Fibroblast of upper back skin (primary cell): ENCODE data around the gene AP3S2.
"Not testable (repeated sequence)": the region's sequence is repeated elsewhere in the genome, so short reads cannot be mapped to it uniquely, and the experiment has no call there.

Experiments used
- DNase-seq: peaks from one replicate; pipeline ENCODE4 v3.0.0-alpha.2; 2013

Gene AP3S2

GRCh38 chr15:89903015-89903857 is 9.4 kb upstream of the AP3S2 start:
- DNase-seq: no peak

- no peak for DNase-seq
Measured at GRCh38 chr15:89900849-89901248, 7.1 kb upstream of the AP3S2 start.

DNA sequence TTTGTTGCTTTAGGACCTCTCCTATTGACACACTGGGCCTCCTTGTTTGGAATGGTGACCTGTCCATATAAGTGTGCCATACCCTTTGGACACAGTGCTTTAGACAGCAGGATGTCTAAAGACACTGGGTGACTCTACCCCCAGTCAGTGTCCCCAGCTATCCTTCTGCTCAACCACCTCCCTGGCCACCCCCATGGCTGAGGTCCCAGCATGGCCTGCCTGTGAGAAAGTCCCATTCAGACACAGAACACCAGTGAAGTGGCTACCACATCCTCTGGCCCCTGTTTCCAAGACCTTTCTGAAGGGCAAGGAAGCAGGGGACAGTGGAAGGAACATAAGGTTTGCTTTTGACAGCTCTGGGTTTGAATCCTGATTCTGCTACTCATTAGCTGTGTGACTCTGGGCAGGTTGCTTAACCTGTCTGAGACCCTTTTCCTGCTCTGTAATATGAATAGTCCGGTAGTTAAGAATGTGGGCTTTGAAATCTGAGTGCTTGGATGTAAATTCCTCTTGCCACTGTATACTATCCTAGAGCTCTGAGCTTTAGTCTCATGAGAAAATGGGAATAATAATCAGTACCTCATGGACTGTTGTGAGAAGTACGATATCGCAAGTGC is 6.3 kb upstream of the AP3S2 start:
- DNase-seq: no peak

GRCh38 chr15:89899295-89899945 is 5.6 kb upstream of the AP3S2 start:
- DNase-seq: no peak

- DNase-seq: peak; percentile 45
Measured at GRCh38 chr15:89898614-89899294, 5.0 kb upstream of the AP3S2 start.

DNA sequence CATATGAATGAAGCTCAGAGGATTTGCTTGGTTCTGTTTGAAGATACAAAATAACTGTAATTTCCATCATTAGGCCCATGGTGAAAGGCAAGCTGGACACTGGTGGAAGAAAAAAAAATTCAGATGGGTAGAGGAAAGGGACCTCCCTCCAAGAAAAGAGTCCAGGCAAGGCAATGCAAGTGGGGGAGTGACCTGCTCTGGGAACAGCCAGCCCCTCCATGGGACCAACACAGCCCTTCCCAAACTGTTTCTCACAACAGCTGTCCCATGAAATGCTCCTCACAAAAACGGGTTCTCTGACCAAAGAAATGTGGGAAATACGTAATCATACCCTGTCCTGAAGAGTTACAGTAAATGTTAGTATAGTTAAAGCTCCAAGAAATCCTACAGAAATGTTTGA is 4.4 kb upstream of the AP3S2 start:
- no peak for DNase-seq

- DNase-seq: no peak
Measured at GRCh38 chr15:89893027-89893426, 767 bp downstream of the AP3S2 start.

DNA sequence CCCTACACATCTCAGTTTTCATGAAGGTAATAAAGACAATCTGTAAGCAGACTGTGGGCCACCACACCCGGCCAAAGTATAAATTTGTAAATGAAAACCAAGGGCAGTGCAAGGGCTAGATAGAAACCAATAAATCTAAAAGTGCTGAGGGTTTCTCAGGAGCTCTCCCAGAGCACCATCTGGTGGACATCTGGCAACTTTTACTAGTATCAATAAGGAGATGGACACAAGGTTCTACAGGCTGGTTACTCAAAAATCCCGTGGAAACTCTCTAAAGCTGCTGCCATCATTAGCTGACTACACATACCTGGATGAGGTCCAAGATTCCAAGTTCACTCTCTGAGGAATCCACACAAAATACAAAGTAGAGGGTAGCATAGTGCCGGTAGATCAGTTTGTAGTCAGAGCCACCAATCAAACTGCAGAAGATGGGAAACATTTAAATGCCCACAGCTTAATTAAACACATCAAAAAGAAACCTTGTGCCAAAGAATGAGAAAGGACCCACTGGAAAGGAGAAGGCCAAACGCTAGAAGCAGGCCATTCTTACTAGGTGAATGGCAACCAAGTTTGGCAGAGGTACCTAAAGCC is 5.5 kb downstream of the AP3S2 start:
- peak; percentile 80 for DNase-seq

GRCh38 chr15:89885611-89886010 is 8.2 kb downstream of the AP3S2 start:
- no peak for DNase-seq

DNA sequence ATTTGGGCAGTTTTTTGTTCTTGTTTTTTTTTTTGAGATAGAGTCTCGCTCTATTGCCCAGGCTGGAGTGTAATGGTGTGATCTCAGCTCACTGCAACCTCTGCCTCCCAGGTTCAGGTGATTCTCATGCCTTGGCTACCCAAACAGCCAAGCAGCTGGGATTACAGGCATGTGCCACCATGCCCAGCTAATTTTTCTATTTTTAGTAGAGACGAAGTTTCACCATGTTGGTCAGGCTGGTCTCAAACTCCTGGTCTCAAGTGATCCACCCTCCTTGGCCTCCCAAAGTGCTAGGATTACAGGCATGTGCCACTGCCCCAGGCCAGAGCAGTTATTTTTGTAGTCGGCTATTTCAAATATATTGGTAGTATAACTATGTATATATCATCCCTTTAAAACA is 8.6 kb downstream of the AP3S2 start:
- not testable (repeated sequence) for DNase-seq

- DNase-seq: no peak
Measured at GRCh38 chr15:89883518-89883917, 10.3 kb downstream of the AP3S2 start.

DNA sequence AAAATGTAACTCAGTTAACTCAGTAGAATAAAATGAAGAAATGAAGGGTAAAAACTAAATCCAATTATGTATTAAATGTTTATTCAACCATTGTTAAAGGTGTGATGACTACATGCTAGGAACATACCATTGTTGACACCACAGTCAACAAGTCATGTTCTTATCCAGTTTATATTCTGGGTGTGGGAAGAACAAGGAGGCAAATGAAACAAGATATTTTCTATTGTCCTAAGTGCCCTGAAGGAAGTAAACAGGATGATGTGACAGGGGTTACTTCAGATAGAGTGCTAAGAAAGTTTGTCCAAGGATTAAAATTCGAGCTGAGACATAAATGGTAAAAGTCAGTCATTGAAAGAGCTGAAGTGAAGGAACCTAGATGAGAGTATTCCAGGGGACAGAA is 13.1 kb downstream of the AP3S2 start:
- DNase-seq: no peak

GRCh38 chr15:89878323-89878722 is 15.5 kb downstream of the AP3S2 start:
- no peak for DNase-seq

DNA sequence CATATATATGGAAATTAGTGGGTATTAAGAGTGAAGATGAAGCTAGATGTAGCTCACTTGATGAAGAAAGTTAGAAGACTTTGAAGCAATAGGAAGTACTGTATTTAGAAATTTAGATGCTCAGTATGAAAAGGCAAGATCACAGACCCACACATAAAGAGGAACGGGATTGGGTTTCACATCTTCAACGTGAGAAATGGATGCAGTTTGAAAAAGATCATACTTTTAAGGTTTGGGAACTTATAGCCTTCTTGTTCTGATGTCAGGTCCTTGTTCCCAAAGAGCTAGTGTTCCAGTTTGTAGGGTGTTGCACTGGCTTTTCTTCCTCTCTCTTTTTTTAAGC is 16.7 kb downstream of the AP3S2 start:
- DNase-seq: no peak

DNA sequence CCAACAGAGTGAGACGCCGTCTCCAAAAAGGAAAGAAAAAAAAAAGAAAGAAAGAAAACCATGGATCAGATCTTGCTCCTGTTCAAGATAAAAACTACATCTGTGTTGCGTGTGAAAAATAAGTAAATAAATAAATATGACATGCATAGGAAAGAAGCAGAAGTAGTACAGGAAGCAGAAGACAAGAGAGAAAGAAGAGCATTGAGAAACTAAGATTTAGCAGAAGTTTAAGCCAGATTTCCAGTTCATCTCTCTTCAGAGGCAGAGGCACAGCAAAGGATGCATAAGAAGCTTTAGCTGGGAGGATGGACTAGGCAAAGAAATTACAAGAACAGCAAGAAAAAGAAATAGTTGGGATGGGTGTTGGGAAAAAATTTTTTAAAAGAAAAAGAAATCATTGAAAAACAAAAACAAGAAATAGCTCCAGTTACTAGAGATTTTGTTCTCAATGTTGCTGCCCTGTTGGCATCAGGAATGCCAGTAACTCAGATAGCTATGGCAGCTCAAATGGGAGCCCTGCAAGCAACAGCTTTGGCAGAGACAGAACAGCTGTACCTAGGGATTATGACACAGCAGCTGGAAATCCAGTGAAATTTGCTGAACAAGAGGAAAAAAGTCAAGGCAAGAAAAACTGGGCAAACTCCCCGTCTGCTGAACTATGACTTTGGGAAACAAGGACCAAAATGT is 17.3 kb downstream of the AP3S2 start:
- DNase-seq: no peak

DNA sequence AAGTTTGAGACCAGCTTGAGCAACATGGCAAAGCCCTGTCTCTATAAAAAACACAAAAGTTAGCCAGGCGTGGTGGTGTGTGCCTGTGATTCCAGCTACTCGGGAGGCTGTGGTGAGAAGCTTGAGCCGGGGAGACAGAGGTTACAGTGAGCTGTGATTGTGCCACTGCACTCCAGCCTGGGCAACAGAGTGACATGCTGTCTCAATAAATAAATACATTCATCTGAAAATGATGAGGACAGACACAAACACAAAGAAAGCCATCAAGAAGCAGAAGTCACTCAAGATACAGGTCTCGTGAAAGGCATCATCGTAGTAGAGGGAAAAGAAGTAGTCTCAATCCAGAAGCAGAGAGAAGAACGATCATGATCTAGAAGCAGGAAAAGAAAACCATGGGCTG is 18.1 kb downstream of the AP3S2 start:
- no peak for DNase-seq

GRCh38 chr15:89874926-89875564 is 18.7 kb downstream of the AP3S2 start:
- DNase-seq: peak; percentile 69

- no peak for DNase-seq
Measured at GRCh38 chr15:89870688-89871288, 23.0 kb downstream of the AP3S2 start.

- no peak for DNase-seq
Measured at GRCh38 chr15:89870006-89870405, 23.8 kb downstream of the AP3S2 start.

- not testable (repeated sequence) for DNase-seq
Measured at GRCh38 chr15:89869490-89869889, 24.3 kb downstream of the AP3S2 start.

- no peak for DNase-seq
Measured at GRCh38 chr15:89864958-89865739, 28.6 kb downstream of the AP3S2 start.
